DND-41 (cell line): Measurements from ENCODE around the gene IL9.
A peak's percentile ranks its signal among the peaks of the same experiment; 100 is the strongest.

Experiments
- ATAC-seq: fragments of 200-7000 bp; cut with Tn5 transposase; 3 replicates; pipeline ENCODE4 v1.9.1; 2021; ENCODE audit warnings: low read depth; ENCODE audit not compliant: insufficient read depth
- DNase-seq: peaks from one replicate; pipeline ENCODE4 v3.0.0-alpha.2; 2020
- H2AFZ ChIP-seq: 2 replicates; pipeline ENCODE4 v1.6.0; 2012; ENCODE audit warnings: low read depth, low read length
- H3K27ac ChIP-seq: 2 replicates; pipeline ENCODE4 v1.5.1; 2012; ENCODE audit warnings: low read length, inconsistent platforms
- H3K27me3 ChIP-seq: fragments of 200-600 bp; sonication (generic); 2 replicates; pipeline ENCODE4 v1.6.0; 2012; ENCODE audit warnings: low read length, mild to moderate bottlenecking, inconsistent platforms; ENCODE audit not compliant: insufficient read depth, poor library complexity
- H3K36me3 ChIP-seq: 2 replicates; pipeline ENCODE4 v1.5.1; 2012; ENCODE audit warnings: low read length, inconsistent platforms; ENCODE audit not compliant: insufficient read depth
- H3K4me1 ChIP-seq: 2 replicates; pipeline ENCODE4 v1.5.1; 2012; ENCODE audit warnings: mild to moderate bottlenecking, low read length; ENCODE audit not compliant: insufficient read depth
- H3K4me2 ChIP-seq: 2 replicates; pipeline ENCODE4 v1.6.0; 2012; ENCODE audit warnings: mild to moderate bottlenecking, moderate library complexity, low read length, inconsistent platforms; ENCODE audit not compliant: insufficient read depth
- H3K4me3 ChIP-seq, 2 experiments: fragments of 200-600 bp in 1 of 2; shearing (Covaris generic) in 1 of 2; 2 replicates each; pipeline ENCODE4 v1.5.1; 2012 to 2016; ENCODE audit warnings: inconsistent platforms in 2 of 2, low read length in 2 of 2, mild to moderate bottlenecking in 2 of 2, low read depth in 1 of 2, moderate library complexity in 1 of 2
- H3K79me2 ChIP-seq: 2 replicates; pipeline ENCODE4 v1.6.0; 2012; ENCODE audit warnings: low read length, inconsistent platforms; ENCODE audit not compliant: insufficient read depth
- H3K9ac ChIP-seq: 2 replicates; pipeline ENCODE4 v1.6.0; 2012; ENCODE audit warnings: low read depth, mild to moderate bottlenecking, inconsistent platforms, low read length, moderate library complexity
- H3K9me3 ChIP-seq: 2 replicates; pipeline ENCODE4 v1.5.1; 2012; ENCODE audit warnings: low read length, moderate library complexity, mild to moderate bottlenecking, inconsistent platforms; ENCODE audit not compliant: insufficient read depth, severe bottlenecking
- H4K20me1 ChIP-seq: 2 replicates; pipeline ENCODE4 v1.6.0; 2012; ENCODE audit warnings: low read length; ENCODE audit not compliant: insufficient read depth
- EZH2 ChIP-seq: IDR thresholded peaks from 3 replicates; pipeline ENCODE4 v1.6.1; 2012; ENCODE audit warnings: borderline replicate concordance, low read depth, mild to moderate bottlenecking, moderate library complexity, low read length, inconsistent platforms; ENCODE audit not compliant: severe bottlenecking
- TF ChIP-seq, protein P1 (sequence below): IDR thresholded peaks from 2 replicates; pipeline ENCODE4 v1.5.1; 2012; ENCODE audit warnings: borderline replicate concordance, low read length, moderate library complexity, mild to moderate bottlenecking; ENCODE audit not compliant: poor library complexity, severe bottlenecking; ENCODE audit errors: extremely low read depth

IL9 gene

DNA sequence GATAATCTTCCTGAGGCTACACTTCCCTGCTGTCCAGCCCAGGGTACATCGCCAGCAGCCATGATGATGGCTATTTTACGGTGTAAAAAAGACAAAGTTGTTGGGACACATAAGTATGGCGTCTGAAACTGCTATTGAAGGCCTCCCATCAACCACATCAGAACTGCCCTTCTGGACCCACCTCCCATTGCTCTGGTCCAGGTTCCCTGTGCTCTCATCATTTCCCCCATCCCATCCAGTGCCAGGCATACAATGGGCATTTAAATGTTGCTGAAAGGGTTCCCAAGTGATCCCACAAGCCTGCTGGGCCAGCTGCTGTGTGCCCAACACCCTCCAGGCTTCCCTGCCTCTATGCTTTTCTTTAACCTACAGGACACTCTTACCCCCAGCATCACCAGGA lies 10.6 kb downstream of the IL9 start:
- H4K20me1 ChIP-seq: 0 out of 2 replicates have a peak, but pooled peaks cover 2% of the 10 kb centered on the region
- no peaks in the 10 kb centered on the region for H3K79me2 ChIP-seq
- peaks cover 12% of the 10 kb centered on the region for H3K27me3 ChIP-seq
- H3K4me2 ChIP-seq: no peak overlapping the region
- peaks cover 4% of the 10 kb centered on the region for H3K4me1 ChIP-seq
- ATAC-seq: no peak
- H3K27ac ChIP-seq: no peak overlapping the region
- no peak overlapping the region for H3K4me3 ChIP-seq
- H3K36me3 ChIP-seq: no peaks in the 10 kb centered on the region
- no peak for TF ChIP-seq EZH2
- TF ChIP-seq, protein P1, sequence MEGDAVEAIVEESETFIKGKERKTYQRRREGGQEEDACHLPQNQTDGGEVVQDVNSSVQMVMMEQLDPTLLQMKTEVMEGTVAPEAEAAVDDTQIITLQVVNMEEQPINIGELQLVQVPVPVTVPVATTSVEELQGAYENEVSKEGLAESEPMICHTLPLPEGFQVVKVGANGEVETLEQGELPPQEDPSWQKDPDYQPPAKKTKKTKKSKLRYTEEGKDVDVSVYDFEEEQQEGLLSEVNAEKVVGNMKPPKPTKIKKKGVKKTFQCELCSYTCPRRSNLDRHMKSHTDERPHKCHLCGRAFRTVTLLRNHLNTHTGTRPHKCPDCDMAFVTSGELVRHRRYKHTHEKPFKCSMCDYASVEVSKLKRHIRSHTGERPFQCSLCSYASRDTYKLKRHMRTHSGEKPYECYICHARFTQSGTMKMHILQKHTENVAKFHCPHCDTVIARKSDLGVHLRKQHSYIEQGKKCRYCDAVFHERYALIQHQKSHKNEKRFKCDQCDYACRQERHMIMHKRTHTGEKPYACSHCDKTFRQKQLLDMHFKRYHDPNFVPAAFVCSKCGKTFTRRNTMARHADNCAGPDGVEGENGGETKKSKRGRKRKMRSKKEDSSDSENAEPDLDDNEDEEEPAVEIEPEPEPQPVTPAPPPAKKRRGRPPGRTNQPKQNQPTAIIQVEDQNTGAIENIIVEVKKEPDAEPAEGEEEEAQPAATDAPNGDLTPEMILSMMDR: no peak
- no peak for DNase-seq
- no peak overlapping the region for H3K9ac ChIP-seq
- no peaks in the 10 kb centered on the region for H3K9me3 ChIP-seq
- no peak overlapping the region for H2AFZ ChIP-seq

DNA sequence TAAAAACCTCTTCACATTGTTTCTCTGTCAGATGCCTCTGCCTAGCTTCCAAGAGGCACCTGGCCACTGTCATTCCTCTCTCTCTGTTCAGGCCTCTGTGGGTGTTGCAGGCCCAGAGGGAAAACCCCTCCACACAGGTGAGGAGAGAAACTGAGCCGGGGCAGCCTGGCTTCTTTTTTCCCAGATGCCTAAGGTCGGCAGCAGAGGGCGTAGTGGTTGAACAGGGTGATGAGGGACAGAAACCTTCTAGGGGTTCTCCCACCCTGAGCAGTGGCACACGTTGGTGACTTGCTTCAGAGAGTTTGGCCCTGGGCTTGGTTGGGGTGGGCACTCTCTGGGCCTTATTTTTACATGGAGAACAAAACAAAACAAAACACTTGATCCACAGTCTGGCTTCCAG lies 12.2 kb downstream of the IL9 start:
- Histone ChIP-seq H3K79me2 (no peaks in the 10 kb centered on the region), H3K4me3 (no peak overlapping the region), H3K4me1 (peaks cover 4% of the 10 kb centered on the region), H3K4me2 (no peak overlapping the region), H3K27me3 (peaks cover 12% of the 10 kb centered on the region), H2AFZ (no peak overlapping the region), H3K9ac (no peak overlapping the region), H3K36me3 (no peaks in the 10 kb centered on the region), H4K20me1 (0 out of 2 replicates have a peak, but pooled peaks cover 2% of the 10 kb centered on the region), H3K27ac (no peak overlapping the region), H3K9me3 (no peaks in the 10 kb centered on the region)
- TF ChIP-seq, protein P1: peak; percentile 43
- no peak for TF ChIP-seq EZH2
- no peak for DNase-seq
- ATAC-seq: no peak

- Histone ChIP-seq H3K4me2 (no peak overlapping the region), H2AFZ (no peak overlapping the region), H3K9ac (no peak overlapping the region), H4K20me1 (0 out of 2 replicates have a peak, but pooled peaks cover 2% of the 10 kb centered on the region), H3K27me3 (peaks cover 12% of the 10 kb centered on the region), H3K79me2 (no peaks in the 10 kb centered on the region), H3K36me3 (no peaks in the 10 kb centered on the region), H3K27ac (no peak overlapping the region), H3K4me1 (peaks cover 4% of the 10 kb centered on the region), H3K4me3 (no peak overlapping the region), H3K9me3 (no peaks in the 10 kb centered on the region)
- TF ChIP-seq, protein P1: no peak
- TF ChIP-seq EZH2: no peak
- ATAC-seq (no peak), DNase-seq (no peak)
These were observed 12.6 kb downstream of the IL9 start for GRCh38 chr5:135883026-135883425.

DNA sequence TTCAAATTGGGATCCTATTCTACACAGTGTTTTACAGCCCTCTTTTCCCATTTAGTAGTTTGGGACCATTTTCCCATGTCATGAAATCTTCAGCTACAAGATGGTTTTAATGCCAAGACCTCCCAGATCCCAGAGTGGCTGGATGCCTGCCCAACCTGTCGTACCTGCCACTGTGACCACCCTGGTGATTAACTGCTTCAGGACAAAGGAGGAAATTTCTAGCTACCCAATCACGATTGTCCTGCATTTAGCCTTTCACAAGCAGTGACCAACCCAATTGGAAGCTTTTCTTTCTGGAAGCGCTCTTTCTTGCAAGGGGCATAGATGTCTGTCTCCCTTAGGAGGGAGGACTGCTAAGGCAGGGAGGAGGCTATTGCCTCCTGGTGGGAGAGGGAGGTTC lies 13.8 kb downstream of the IL9 start:
- no peak overlapping the region for H3K27ac ChIP-seq
- H3K9me3 ChIP-seq: no peaks in the 10 kb centered on the region
- H3K4me2 ChIP-seq: no peak overlapping the region
- H3K36me3 ChIP-seq: no peaks in the 10 kb centered on the region
- no peak for TF ChIP-seq EZH2
- TF ChIP-seq, protein P1: no peak
- no peaks in the 10 kb centered on the region for H3K4me1 ChIP-seq
- 0 out of 2 replicates have a peak, but pooled peaks cover 2% of the 10 kb centered on the region for H4K20me1 ChIP-seq
- H3K79me2 ChIP-seq: no peaks in the 10 kb centered on the region
- no peak overlapping the region for H3K4me3 ChIP-seq
- no peak overlapping the region for H3K9ac ChIP-seq
- ATAC-seq: no peak
- H3K27me3 ChIP-seq: peaks cover 12% of the 10 kb centered on the region
- no peak overlapping the region for H2AFZ ChIP-seq
- DNase-seq: no peak
